GM21390 (cell line): ENCODE results near the gene TP53I3.
"Not testable (repeated sequence)": the region's sequence is repeated elsewhere in the genome, so short reads cannot be mapped to it uniquely, and the experiment has no call there.

ENCODE experiments used
- ATAC-seq: cut with Tn5 transposase; IDR thresholded peaks from one replicate; pipeline ENCODE4 v1.9.1; 2021; ENCODE audit not compliant: unreplicated experiment

Gene TP53I3, protein sequence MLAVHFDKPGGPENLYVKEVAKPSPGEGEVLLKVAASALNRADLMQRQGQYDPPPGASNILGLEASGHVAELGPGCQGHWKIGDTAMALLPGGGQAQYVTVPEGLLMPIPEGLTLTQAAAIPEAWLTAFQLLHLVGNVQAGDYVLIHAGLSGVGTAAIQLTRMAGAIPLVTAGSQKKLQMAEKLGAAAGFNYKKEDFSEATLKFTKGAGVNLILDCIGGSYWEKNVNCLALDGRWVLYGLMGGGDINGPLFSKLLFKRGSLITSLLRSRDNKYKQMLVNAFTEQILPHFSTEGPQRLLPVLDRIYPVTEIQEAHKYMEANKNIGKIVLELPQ

DNA sequence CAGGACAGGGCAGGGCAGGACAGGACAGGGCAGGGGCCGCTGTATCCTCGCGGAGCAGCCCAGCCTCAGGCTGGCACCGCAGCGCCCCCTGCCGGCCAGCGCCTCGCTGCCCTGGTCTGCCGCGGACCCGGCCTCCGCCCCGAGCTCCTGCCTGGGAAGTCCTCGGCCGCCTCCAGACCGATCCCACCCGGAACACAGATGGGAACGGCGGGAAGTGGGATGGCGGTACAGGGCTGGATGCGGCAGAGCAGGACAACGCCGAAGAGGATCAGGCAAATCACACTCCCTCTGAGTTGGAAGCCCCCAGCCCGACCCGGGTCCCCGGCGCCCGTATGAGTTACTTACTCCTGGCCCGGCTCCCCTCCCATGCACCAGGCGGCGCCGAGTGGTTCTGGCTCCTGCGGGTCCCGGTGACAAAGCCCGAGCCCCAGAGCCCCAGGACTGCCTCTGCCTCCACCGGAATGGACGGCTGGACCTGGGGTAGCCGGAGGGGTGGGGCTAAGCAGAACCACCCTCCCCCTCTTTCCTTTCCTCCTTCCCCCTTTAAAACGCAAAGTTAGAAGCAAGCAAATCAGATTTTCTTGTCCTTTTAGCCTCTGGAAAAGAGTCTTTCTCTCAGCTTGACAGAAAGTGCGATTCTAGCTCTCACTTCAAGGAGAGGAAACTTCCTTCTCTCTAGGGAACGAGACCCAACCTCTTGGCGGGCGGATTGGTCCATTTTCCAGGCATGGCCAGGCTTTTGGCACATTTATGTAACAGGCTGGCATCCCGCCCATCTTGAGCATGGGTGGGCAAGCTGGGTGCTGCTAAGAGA lies at the start of gene TP53I3:
Gene TP53I3, minus strand, starts transcription at position 449 of the 814 bp plus-strand sequence. CDS start 508 bp downstream, outside the sequence.
- peak; percentile 83 for ATAC-seq

DNA sequence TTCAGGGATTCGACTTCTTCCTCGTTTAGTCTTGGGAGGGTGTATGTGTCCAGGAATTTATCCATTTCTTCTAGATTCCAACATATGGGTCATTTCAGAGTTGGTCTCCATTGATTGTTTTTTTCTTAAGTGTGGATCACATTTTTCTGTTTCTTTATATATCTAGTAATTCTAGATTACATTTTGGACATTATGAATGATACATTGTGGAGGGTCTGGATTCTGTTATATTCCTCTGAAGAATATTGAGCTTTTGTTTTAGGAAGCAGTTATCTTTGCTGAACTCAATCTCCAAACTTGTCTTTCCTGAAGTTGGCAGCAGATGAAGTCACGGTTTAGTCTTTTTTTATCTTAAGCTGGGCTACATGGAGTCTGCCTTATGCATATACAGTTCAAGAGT lies 47.9 kb upstream of the TP53I3 start:
- ATAC-seq = no peak

DNA sequence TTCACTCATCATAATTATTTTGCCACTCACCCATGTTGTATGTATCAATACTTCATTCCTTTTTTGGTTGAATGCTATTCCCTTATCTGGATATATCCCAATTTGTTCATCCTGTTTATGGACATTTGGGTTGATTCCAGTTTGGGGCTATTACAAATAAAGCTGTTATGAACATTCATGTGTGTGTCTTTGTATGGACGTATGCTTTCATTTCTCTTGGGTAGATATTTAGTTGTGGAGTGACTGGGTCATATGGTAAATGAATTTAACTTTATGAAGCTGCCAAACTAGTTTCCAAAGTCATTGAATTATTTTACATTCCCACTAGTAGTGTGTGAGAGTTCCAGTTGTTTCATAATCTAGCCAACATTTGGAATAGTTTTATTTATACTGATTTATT lies 41.3 kb upstream of the TP53I3 start:
- ATAC-seq = no peak

DNA sequence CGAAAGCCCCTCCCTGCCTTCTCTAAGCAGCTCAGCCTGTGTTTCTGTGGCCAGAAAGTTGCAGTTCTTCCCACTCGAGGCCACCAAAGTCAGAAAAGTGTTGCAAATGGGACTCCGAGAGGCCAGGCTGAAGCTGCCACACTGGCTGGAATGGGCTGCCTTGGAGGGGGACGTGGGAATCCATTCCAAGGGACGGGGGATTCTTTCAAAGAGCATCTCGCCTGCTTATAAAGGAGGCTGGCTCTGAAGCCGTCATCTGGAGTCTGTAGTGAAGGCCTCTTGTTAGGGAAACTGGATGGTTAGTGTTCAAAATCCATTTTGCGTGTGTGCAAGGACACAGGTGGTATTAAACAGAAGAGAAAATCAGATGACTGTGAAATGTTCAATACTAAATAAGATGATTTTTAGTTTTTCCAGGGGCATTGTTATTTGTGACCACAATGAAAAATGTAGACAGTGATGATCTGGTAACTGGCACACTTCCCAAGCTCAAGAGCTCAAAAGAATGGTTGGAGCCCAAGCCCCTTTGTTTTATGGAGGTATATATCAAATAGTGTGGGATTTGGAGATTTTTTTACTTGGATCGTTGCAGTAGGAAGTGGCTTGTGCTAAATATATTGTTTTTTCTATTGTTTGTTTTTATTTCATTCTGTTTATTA lies 39.4 kb upstream of the TP53I3 start:
- peak; percentile 3 for ATAC-seq

DNA sequence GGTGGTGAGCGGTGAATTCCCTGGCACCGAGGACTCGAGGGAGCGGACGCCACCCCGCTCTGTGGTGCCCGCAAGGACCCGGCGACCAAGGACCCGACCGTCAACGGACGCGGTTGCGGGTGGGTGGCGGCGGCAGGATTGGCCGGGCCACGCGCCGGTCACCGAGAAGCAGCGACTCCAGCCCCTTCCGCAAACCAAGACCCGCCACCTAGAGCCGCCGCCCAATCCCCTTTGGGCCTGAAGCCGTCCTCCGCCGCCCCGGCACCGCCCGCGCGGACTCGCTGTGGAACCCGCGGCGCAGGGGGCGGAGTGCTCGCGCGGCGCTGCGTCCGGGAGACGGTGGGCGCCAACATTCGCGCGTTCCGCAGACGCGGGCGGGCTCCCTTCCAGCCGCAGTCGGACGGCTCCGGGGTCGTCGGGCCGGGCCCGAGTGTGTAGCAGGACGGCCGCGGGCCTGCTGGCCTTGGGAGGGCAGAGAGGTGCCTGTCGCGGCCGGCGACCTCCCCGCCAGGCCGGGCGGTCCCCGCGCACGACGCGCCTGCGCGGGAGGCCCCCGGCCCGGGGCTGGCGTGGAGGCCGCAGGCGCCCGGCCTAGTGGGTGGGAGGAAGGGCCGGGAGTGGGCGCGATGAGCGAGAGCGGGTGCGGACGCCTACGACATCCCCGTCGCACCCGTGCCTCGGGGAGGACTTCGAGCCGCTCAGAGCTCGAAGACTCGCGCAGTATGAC lies 38.7 kb upstream of the TP53I3 start, which contains the start of the genes FAM228B and PFN4:
Gene FAM228B, plus strand, starts transcription at position 275 of the 727 bp plus-strand sequence. CDS start 893 bp downstream, outside the sequence.
Gene PFN4, minus strand, starts transcription at position 140 of the 727 bp plus-strand sequence. CDS start 799 bp downstream, outside the sequence.
- peak; percentile 85 for ATAC-seq

DNA sequence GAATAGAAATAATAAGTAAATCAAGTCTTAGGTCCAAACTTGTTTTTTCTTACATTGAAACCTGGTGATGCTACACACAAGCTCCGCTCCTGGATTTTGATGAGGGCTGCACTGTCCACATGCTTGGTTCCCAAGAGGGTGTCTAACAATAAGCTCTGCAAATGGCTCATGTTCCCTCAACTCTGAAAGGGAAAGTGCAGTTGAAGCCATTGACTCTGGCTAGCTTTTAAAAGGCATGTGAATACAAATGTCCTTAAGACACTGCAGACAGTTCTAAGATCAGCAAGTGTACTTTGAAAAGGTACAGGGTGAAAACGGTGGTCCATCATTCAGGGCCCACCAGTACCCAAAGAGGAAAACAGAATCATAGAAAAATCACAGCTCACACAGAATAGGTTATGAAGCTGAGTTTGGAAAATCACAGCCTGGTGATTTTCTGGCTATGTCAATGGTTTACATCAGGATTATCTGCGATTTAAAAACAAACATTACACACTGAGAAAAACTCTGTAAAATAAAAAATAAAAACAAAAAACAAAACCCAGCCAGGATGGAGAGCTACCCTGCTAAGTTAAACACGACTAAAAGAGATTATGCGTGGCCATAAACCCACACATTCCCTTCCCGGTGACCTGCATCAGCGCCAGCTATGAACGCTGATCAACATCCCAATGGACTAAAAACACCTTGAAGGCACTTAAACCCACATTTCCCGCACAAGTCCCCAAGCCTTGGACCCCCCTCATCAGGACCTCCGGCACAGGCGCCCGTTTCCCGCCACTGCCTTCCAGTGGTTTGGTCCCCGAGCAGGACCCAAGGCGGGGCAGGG lies 37.9 kb upstream of the TP53I3 start:
- ATAC-seq = no peak

DNA sequence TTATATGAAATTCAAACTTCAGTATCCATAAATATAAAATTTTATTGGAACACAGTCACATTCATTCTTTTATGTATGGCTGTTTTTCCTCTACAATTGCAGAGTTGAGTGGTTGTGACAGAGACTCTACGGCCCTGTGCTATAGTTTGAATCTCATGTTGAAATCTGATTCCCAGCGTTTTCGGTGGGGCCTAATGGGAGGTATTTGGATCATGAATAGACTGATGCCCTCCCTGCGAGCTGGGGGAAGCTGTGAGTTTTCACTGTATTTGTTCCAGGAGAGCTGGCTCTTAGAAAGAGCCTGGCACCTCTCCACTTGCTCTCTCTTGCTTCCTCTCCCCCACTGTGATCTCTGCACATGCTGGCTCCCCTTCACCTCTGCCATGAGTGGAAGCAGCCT lies 36.8 kb upstream of the TP53I3 start:
- no peak for ATAC-seq

DNA sequence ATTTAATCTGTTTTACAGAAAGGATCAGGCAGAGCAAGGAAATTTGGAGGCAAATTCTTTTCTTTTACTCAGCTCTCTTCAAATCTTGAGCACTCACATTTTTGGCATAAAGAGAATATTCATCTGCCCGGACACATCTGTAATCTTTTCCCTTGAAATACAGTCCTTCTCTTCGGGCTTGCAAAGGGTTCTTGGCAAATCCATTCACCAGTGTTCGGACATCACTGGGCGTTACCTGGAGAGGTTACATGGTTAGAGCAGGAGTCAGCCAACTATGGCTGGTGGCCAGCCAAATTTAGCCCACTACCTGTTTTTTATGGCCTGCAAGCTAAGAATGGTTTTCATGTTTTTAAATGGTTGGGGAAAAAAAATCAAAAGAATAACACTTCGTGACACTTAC lies 36.4 kb upstream of the TP53I3 start:
- ATAC-seq = no peak

DNA sequence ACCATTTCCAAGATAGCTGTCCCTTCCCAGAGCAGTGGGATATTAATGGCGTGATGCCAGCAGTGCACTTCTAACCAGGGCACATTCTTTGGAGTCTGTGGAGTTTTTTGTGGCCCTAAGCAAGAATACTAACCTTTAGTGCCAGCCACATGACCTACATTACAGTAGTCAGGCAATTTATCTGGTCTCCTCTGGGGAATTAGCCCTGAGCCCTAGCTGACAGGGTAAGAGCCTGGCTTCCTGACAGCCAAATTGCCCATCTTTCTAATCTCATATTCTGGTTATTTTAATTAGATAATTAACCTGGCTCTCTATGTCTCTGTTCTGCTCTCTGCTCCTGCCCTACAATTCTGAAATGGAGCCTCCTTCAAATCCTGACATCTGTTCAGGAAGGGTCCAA lies 33.3 kb upstream of the TP53I3 start:
- no peak for ATAC-seq

DNA sequence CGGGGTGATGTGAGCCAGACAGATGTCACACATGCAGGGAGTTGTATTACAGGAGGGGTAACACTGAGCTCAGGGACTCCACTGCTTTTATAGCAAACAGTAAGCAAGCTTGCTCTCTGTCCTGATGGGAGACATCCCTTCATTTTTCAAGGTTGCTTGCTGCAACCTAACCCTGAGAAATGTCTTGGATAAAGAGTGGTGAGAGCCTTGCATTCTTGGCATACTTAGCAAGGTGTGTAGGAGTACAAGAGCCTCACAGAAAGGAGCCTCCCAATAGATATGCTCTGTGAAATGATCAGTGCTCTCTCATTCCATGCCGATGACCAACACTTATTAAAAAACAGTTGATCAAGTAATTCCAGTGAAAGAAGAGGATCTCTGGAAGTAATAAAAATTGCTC lies 30.4 kb upstream of the TP53I3 start:
- no peak for ATAC-seq

DNA sequence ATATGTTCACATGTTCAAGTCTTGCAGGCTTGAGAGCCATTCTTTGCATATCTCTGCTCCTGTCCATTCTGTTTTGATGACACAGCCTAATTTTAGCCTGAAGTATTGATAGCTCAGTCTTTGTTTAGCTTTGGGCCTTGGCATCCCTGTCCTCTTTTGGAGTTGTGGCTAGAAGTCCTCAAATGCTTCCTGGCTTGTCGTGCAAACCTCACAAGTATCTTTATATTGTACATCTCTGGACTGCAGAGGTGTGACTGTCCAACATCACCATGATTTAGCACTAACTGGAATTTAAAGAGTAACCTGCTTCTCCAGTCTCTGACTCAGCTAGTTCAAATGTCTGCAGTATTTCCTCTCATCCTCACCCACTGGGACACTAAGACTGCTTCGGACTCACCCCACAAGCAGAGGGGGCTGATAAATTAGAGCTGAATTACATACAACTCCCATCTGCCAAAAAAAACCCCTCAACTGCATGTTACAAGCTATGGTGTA lies 26.8 kb upstream of the TP53I3 start:
- no peak for ATAC-seq

DNA sequence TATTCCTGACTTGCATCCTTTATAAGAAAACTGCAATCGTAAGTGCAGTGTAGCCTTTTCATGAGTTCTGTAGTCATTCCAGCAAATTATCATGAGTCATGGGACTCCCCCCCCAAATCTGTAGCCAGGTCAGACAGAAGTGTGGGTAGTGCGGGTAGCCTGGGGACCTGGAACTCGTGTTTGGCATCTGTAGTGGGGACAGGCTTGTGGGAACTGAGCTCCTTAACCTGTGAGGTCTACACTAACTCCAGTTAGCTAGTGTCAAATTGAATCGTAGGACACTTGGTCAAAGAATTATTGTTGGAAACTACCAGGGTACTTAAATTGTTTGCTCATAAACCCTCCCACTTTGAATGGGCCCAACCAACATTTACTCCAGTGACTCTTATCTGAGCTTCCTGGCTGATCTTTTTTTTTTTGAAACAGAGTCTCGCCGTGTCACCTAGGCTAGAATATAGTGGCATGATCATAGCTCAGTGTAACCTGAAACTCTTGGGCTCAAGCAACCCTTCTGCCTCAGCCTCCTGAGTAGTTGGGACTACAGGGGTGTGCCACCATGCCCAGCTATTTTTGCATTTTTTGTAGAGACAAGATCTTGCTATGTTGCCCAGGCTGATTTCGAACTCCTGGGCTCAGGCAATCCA lies 26.1 kb upstream of the TP53I3 start:
- no peak for ATAC-seq

DNA sequence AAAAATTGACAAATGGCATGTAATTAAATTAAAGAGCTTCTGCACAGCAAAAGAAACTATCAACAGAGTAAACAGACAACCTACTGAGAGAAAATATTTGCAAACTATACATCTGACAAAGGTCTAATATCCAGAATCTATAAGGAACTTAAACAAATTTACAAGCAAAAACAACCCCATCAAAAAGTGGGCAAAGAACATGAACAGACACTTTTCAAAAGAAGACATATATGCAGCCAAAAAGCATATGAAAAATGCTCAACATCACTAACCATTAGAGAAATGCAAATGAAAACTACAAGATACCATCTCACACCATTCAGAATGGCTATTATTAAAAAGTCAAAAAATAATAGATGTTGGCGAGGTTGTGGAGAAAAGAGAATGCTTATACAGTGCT lies 24.8 kb upstream of the TP53I3 start:
- ATAC-seq = not testable (repeated sequence)

DNA sequence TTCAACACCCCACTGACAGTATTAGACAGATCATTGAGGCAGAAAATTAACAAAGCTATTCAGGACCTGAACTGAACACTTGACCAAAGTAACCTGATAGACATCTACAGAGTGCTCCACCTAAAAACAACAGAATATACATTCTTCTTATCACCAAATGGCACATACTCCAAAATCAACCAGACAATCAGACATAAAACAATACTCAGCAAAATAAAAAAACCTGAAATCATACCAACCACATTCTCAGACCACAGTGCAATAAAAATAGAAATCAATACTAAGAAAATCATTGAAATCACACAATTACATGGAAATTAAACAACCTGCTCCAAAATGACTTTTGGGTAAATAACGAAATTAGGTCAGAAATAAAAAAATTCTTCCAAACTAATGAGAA lies 22.7 kb upstream of the TP53I3 start:
- no peak for ATAC-seq

DNA sequence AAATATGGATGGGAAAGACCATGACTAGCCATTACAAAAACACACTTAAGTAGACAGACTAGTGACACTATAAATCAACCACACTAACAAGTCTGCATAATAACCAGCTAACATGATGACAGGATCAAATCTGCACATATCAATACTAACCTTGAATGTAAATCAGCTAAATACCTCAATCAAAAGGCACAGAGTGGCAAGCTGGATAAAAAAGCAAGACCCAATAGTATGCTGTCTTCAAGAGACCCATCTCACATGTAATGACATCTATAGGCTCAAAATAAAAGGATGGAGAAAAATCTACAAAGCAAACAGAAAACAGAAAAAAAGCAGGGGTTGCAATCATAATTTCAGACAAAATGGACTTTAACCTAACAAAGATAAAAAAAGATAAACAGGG lies 22.2 kb upstream of the TP53I3 start:
- no peak for ATAC-seq

DNA sequence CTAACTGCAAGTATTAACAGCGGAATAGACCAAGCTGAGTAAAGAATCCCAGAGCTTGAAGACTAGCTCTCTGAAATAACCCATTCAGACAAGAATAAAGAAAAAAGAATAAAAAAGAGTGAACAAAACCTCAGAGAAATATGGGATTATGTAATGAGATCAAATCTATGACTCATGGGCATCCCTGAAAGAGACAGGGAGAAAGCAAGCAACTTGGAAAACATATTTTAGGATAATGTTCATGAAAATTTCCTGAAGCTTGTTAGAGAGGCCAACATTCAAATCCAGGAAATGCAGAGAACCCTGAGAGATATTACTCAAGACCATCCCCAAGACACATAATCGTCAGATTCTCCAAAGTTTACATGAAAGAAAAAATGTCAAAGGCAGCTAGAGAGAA lies 21.2 kb upstream of the TP53I3 start:
- ATAC-seq = no peak

DNA sequence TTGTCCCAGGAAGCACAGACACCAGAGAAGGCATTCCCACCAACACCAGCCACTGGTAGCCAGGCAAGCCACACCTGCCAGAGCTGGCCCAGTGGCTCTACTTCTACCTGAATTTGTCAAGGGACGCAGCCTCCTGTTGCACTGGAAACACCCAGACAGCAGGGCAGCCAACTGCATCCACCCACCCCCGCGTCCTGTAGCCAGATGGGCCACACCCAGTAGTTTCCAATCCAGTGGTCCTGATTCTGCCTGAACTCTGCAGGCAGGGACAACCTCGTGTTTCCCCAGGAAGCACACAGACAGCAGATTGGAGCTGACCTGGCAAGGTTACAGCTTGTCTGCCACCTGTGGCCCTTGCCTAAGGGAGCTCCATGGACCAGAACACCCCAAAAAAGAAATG lies 20.3 kb upstream of the TP53I3 start:
- ATAC-seq = no peak

DNA sequence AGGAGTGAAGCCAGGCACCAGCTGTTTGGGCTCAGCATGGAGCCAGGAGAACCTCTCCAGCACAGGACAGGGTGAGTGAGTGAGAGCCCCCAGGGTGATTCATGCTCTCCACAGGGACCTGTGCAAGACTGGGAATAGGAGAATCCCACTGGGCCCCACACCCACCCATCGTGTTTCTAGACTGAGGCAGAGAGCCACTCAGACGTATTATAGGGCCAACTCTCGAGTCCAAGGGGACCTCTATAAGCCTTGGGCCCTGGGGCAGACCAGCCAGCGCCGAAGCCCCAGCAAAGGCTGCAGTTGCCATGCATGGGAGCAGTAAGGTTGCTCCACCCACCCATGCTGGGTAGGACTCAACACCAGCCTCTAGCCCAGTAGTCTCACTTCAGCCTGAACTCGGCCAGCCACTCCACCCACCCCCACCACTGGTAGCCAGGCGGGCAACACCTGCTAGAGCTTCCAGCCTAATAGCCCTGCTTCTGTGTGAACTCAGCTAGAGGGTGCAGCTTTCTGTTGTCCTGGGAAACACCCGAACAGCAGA lies 19.5 kb upstream of the TP53I3 start:
- ATAC-seq = no peak

DNA sequence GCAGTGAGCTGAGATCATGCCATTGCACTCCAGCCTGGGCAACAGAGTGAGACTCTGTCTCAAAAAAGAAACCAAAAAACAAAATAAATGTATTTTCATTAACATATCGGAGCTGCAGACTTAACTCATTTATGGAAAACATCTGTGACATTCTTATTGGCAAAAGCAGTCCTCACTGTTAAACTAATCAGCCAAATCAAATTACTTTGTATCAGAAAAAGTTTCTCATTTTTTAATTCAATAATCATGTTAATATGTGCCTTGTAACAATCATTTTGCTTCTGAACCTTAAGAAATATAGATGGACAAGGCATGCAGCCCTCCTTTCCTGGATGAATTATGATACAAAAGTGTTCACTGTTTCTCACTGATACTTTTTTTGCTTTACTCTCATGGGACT lies 18.0 kb upstream of the TP53I3 start:
- no peak for ATAC-seq
